HUES6 (cell line): Measurements from ENCODE around the gene PCDH1.

Source experiments
- H3K27ac ChIP-seq: 2 replicates; pipeline ENCODE4 v1.7.0; 2013; ENCODE audit warnings: low read depth, mild to moderate bottlenecking, low read length, inconsistent platforms
- H3K27me3 ChIP-seq: 2 replicates; pipeline ENCODE4 v1.6.1; 2013; ENCODE audit warnings: low read length; ENCODE audit not compliant: control insufficient read depth, insufficient read depth
- H3K36me3 ChIP-seq: 2 replicates; pipeline ENCODE4 v1.6.1; 2013; ENCODE audit warnings: low read length; ENCODE audit not compliant: control insufficient read depth, insufficient read depth
- H3K4me1 ChIP-seq: 2 replicates; pipeline ENCODE4 v1.6.1; 2013; ENCODE audit warnings: low read length; ENCODE audit not compliant: control insufficient read depth, insufficient read depth
- H3K4me3 ChIP-seq: 2 replicates; pipeline ENCODE4 v1.5.1; 2013; ENCODE audit warnings: low read depth, low read length
- H3K9ac ChIP-seq: one replicate; pipeline ENCODE4 v1.6.1; 2013; ENCODE audit warnings: mild to moderate bottlenecking, low read length
- H3K9me3 ChIP-seq: 2 replicates; pipeline ENCODE4 v1.6.1; 2013; ENCODE audit warnings: low read depth, low read length; ENCODE audit not compliant: control insufficient read depth, insufficient read depth

PCDH1 gene

DNA sequence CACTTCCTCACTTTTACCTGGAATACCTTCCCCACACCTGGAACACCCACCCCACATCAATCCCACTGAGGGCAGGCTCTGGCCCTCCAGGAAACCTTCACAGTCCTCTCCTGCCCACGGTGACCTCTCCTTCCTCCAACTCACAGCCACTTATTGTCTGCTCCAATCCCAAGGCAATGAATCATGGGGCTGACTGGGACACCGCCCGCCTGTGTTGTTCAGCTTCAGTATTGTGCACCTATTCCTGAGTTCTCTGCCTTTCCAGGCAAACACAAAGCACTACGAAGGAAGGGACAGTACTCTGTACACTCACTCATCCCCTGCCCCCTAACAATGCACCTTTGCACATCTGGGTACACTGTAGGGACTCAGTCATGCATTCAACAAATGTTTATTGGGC is 7.3 kb downstream of the PCDH1 start:
- Histone ChIP-seq H3K4me1 (peaks cover 55% of the 10 kb centered on the region), H3K27ac (no peak overlapping the region), H3K9ac (no peak overlapping the region), H3K36me3 (peaks cover 38% of the 10 kb centered on the region), H3K4me3 (no peak overlapping the region), H3K9me3 (no peaks in the 10 kb centered on the region), H3K27me3 (peaks cover 19% of the 10 kb centered on the region)

DNA sequence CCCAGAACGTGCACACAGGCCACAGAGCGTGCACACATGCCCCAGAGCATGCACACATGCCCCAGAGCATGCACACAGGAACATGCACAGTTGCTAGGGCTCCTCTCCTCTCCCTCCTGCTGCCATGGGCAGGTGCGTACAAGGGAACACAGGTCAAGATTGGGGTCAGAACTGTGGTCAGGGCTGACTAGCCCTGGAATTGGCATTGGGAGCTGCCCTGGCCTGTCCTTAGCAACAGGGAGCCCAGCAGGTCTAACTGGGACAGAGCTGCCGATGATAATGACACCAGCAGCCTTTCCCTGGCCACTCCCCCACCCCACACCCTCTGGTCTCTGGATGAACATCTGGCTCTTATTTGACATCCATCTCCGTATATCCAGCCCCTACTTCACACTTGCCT is 8.0 kb downstream of the PCDH1 start:
- Histone ChIP-seq H3K9ac (no peak overlapping the region), H3K4me1 (peaks cover 51% of the 10 kb centered on the region), H3K4me3 (no peak overlapping the region), H3K36me3 (peaks cover 44% of the 10 kb centered on the region), H3K9me3 (no peaks in the 10 kb centered on the region), H3K27ac (no peak overlapping the region), H3K27me3 (peaks cover 12% of the 10 kb centered on the region; the same call in 1 of the 2 replicates)

DNA sequence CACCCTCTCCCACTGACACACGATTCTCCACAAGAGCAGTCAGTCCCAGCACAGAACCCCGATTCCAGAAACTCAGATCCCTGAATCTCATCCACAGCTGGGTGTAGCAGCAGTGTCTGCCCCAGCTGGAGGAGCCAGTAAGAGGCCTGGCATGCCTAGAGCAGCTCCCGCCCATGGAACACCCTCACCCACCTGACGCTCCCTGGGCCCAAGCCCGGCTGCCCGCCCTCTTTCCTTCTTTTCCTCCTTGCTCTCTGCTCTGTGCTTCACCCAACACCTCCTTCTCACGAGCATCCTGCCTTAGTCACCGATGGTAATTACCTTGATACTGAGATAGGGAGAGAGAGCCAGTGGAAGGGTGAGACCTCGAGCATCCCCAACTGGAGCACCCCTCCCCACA is 8.7 kb downstream of the PCDH1 start:
- Histone ChIP-seq H3K9ac (no peak overlapping the region), H3K27me3 (peaks cover 5% of the 10 kb centered on the region; the same call in 1 of the 2 replicates), H3K36me3 (peaks cover 52% of the 10 kb centered on the region), H3K9me3 (no peaks in the 10 kb centered on the region), H3K27ac (no peak overlapping the region), H3K4me1 (peaks cover 44% of the 10 kb centered on the region), H3K4me3 (no peak overlapping the region)

- Histone ChIP-seq H3K9ac (no peak overlapping the region), H3K4me1 (peaks cover 39% of the 10 kb centered on the region), H3K27me3 (peaks cover under 1% of the 10 kb centered on the region; the same call in 1 of the 2 replicates), H3K27ac (no peak overlapping the region), H3K9me3 (no peaks in the 10 kb centered on the region), H3K36me3 (peaks cover 56% of the 10 kb centered on the region), H3K4me3 (no peak overlapping the region)
These were observed 9.2 kb downstream of the PCDH1 start for GRCh38 chr5:141869040-141869439.

DNA sequence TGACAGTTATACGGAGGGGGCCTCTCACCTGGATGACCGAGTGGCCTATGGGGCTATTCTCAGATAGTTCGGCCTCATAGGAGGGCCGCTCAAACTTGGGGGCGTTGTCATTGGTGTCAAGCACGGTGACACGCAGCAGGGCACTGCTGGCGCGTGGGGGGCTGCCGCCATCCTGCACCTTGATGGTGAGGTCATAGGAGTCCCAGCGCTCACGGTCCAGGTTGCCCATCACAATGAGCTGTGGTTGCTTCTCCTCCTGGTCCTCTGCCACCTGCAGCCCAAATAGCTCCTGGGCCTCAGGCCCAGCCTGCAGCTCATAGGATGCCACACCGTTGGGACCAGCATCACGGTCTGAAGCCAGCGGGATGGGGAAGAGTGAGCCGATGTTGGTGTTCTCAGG is 9.7 kb downstream of the PCDH1 start:
- peaks cover 61% of the 10 kb centered on the region for H3K36me3 ChIP-seq
- H3K4me3 ChIP-seq, result no peak overlapping the region
- no peak overlapping the region for H3K27ac ChIP-seq
- peaks cover 34% of the 10 kb centered on the region for H3K4me1 ChIP-seq
- H3K9me3 ChIP-seq, result no peaks in the 10 kb centered on the region
- H3K9ac ChIP-seq, result no peak overlapping the region
- no peaks in the 10 kb centered on the region for H3K27me3 ChIP-seq

DNA sequence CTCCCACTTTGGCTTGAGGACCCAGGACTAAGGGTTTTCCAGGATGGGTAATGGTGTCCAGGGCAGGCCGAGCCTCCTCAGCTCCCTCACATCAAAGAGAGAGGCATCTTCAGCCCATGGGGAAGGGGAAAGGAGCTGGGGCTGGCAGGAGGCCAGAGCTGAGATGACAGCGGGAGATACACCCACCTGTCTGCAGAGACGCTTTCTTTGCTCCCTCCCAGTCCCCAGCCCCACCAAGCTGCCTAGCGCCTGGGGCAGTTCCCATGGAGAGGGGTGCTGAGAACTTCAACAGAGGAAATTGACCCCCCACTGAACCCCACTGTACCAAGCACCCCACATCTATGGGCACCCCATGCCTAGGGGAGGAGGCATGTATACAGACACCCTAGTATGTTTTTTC is 10.6 kb downstream of the PCDH1 start:
- peaks cover 32% of the 10 kb centered on the region for H3K4me1 ChIP-seq
- no peaks in the 10 kb centered on the region for H3K27me3 ChIP-seq
- no peak overlapping the region for H3K4me3 ChIP-seq
- no peaks in the 10 kb centered on the region for H3K9me3 ChIP-seq
- H3K36me3 ChIP-seq, result peaks cover 69% of the 10 kb centered on the region
- H3K9ac ChIP-seq, result no peak overlapping the region
- H3K27ac ChIP-seq, result no peak overlapping the region

- no peak overlapping the region for H3K4me3 ChIP-seq
- H3K36me3 ChIP-seq, result peaks cover 74% of the 10 kb centered on the region
- no peaks in the 10 kb centered on the region for H3K9me3 ChIP-seq
- no peak overlapping the region for H3K27ac ChIP-seq
- peaks cover 27% of the 10 kb centered on the region for H3K4me1 ChIP-seq
- no peak overlapping the region for H3K9ac ChIP-seq
- no peaks in the 10 kb centered on the region for H3K27me3 ChIP-seq
These were observed 11.1 kb downstream of the PCDH1 start for GRCh38 chr5:141867139-141867538.

DNA sequence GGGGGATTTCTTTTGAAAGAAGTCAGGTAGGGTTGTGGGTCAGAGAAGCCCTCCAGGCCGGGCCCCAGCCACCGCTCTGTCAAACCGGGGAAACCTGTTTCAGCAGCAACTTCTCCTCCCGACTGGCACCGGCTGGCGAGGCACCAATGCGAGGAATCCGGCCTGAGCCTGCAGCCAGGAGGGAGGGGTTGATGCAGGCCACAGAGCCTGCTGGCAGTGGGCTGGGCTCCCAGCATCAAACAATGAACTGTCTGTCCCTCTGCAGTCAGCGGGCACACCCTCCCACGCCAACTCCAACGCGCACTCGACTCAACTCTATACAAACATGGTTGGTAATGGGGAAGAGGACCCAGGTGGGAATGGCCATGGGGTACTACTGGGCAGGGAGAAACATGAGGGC is 12.1 kb downstream of the PCDH1 start:
- H3K27ac ChIP-seq, result no peak overlapping the region
- no peaks in the 10 kb centered on the region for H3K27me3 ChIP-seq
- no peak overlapping the region for H3K9ac ChIP-seq
- H3K4me1 ChIP-seq, result peaks cover 17% of the 10 kb centered on the region
- H3K4me3 ChIP-seq, result no peak overlapping the region
- peaks cover 77% of the 10 kb centered on the region for H3K36me3 ChIP-seq
- no peaks in the 10 kb centered on the region for H3K9me3 ChIP-seq

DNA sequence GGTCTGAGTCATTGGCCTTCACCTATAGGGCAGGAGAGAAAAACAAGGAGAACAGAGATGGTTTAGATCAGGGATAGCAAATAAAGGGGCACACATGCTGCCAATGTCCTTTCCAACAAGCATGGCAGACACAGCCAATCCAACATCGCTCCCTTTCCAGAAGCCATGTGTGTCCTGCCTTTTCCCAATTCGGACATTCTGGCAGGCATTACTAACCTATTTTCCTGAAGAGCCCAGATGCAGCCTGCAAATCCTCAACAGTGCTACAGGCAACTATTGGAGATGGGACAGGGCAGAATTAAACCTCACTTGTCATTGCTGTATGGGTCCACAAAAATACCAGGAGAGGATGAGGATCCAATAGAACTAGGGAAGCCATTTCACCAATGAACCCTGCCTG is 12.8 kb downstream of the PCDH1 start:
- Histone ChIP-seq H3K9ac (no peak overlapping the region), H3K9me3 (no peaks in the 10 kb centered on the region), H3K4me3 (no peak overlapping the region), H3K27ac (no peak overlapping the region), H3K36me3 (peaks cover 77% of the 10 kb centered on the region), H3K27me3 (no peaks in the 10 kb centered on the region), H3K4me1 (peaks cover 10% of the 10 kb centered on the region)

- no peak overlapping the region for H3K9ac ChIP-seq
These were observed 13.5 kb downstream of the PCDH1 start for GRCh38 chr5:141864371-141865370.

DNA sequence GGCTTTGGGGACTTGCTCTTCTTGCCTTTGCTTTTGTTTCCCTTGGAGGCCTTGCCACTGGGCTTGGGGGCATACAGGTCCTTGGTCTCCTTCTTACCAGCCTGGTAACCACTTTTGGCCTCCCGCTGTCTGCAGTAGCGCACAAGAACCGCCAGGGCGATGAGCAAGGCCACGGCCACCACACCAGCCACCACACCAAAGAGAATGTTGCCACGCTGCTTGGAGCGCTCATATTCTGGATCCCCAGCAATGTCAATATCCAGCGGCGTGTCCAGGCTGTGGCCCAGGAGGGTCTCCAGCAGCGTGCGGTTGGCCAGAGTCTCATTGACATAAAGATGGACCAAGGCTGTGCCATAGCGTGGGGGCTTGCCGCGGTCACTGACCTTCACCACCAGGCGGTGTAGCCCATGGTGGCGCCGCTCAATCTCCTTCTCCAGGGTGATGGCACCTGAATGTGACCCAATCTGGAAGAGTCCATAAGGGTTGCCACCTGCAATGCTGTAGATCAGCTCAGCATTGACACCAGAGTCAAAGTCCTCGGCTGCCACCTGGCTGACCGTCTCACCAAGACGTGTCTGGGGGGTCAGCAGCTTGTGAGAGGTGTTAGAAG is 14.5 kb downstream of the PCDH1 start:
- no peak overlapping the region for H3K27ac ChIP-seq
- H3K4me1 ChIP-seq, result peaks cover 4% of the 10 kb centered on the region
- peaks cover 66% of the 10 kb centered on the region for H3K36me3 ChIP-seq
- no peaks in the 10 kb centered on the region for H3K27me3 ChIP-seq
- no peak overlapping the region for H3K9ac ChIP-seq
- no peaks in the 10 kb centered on the region for H3K9me3 ChIP-seq
- no peak overlapping the region for H3K4me3 ChIP-seq

More at GRCh38 chr5:141864371-141865370, 13.5 kb downstream of the PCDH1 start:
- no peak overlapping the region for H3K4me3 ChIP-seq
- H3K36me3 ChIP-seq, result peaks cover 76% of the 10 kb centered on the region
- H3K27me3 ChIP-seq, result no peaks in the 10 kb centered on the region
- no peak overlapping the region for H3K27ac ChIP-seq
- H3K4me1 ChIP-seq, result peaks cover 3% of the 10 kb centered on the region; the same call in 1 of the 2 replicates
- H3K9me3 ChIP-seq, result no peaks in the 10 kb centered on the region
